ENCODE data around the gene PSEN1. TPM values are rescaled to one million over a fixed set of nuclear protein-coding genes. Genes with fewer than 3 reads are reported as not detected.

The PSEN1 gene
- polyA plus RNA-seq, 2 of the 4 experiments (the other 2 are of a cell fraction) = 21.6 to 38.1 TPM

DNA sequence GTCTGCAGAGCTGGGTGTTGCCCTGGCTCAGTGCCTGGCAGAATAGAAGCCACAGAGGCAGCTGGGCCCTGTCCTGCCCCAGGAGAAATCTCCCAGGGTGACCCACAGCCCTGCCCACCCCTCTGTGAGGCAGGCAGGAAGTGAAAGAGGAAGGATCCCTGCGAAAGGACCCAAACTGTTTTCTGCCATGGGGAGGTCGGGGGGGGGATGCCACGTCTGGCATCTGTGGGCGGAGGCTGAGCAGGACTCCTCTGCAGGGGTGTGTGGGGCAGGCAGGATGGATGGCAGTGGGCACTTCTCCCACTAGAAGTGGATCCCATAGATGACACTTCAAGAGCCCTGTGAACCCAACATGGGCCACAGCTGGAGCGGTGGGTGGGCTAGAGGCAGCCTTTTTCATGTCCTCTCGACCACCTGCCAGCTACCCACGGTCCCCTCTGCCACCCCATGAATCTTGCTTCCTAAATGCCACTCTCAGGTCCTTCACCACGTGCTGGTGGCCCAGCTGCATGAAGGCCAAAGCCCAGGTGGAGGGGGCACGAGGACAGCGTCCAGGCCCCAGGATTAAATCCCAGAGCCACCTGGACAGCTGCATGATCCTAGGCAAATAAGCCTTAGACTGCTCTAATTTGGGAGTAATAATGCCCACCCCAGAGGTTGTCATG, 104.6 kb downstream of the PSEN1 start:
- POLR2A ChIA-PET = interaction anchor here (0.6 kb wide), 1 partner anchor 400 kb away, joined by 3 read pairs; no protein-coding TSS in a partner anchor
- no peak for FAIRE-seq
- ATAC-seq = no peak
- DNase-seq (ENCODE audit: low read depth in 1 of 2, low spot score in 1 of 2) = no peak
- Histone ChIP-seq H3K4me1 (peaks cover 20% of the 10 kb centered on the region), H3K4me2 (no peak overlapping the region), H3K4me3 (no peak overlapping the region), H3K27ac (no peak overlapping the region), H3K9me3 (no peaks in the 10 kb centered on the region)
- CTCF ChIA-PET = interaction anchor here (1.1 to 5.3 kb wide), 5 partner anchors 9 to 231 kb away, joined by 3 to 26 read pairs (median 4); no protein-coding TSS in a partner anchor
- WGBS (ENCODE audit: missing lambda C conversion rate) = 86% methylated on average over 10 of the region's 10 CpGs
- TF ChIP-seq, protein P1, sequence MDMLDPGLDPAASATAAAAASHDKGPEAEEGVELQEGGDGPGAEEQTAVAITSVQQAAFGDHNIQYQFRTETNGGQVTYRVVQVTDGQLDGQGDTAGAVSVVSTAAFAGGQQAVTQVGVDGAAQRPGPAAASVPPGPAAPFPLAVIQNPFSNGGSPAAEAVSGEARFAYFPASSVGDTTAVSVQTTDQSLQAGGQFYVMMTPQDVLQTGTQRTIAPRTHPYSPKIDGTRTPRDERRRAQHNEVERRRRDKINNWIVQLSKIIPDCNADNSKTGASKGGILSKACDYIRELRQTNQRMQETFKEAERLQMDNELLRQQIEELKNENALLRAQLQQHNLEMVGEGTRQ (IDR thresholded peaks at IDR 0.05) = no peak
- TF ChIP-seq HOXB13 (CRISPR knock-in tag; IDR thresholded peaks at IDR 0.05; ENCODE audit: low read depth) (no peak), HOXA7 (CRISPR knock-in tag; IDR thresholded peaks at IDR 0.05) (no peak), RNF2 (IDR thresholded peaks at IDR 0.05; ENCODE audit: borderline replicate concordance, low read depth) (no peak), SMC3 (IDR thresholded peaks at IDR 0.05) (no peak), CBX2 (IDR thresholded peaks at IDR 0.05; ENCODE audit: borderline replicate concordance, low read depth) (no peak), MAZ (IDR thresholded peaks at IDR 0.05; ENCODE audit: borderline replicate concordance, low read depth, low read length) (no peak), NPAS2 (CRISPR knock-in tag; IDR thresholded peaks at IDR 0.05; ENCODE audit: borderline replicate concordance) (no peak)
- TF ChIP-seq, protein P2, sequence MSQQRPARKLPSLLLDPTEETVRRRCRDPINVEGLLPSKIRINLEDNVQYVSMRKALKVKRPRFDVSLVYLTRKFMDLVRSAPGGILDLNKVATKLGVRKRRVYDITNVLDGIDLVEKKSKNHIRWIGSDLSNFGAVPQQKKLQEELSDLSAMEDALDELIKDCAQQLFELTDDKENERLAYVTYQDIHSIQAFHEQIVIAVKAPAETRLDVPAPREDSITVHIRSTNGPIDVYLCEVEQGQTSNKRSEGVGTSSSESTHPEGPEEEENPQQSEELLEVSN (IDR thresholded peaks at IDR 0.05; ENCODE audit: borderline replicate concordance, low read depth) = no peak

DNA sequence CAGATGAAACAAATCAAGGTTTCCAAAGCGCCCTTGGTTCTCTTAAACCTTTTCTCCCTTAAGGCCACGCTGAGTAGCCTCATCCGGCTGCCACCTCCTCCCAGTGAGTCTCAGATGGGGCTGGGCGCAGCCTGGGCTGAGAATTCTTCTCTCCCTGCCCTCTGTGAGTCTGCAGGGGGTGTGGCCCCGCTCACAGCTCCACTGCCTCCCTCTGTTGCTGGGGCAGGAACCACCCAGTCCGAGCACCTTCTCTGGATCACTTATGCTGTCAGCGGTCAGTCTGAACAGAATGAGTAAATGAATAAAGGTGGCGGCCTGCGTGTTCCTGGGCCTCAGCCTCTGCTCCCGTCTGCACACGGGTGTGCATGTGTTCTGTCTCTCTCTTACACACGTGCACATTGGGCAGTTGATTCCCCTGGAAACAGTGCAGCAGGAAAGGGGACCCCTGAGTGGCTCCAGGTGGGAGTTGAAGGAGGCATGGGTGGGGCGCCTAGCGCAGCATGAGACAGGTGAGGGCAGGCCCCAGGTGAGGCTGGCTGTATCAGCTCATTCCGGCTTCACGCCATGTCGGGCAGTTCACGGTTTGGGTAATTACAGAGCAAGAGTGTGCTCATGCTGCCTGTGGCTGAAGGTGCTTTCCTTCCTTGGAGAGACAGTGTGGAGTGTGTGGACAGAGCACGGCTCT, 105.3 kb downstream of the PSEN1 start:
- H3K4me3 ChIP-seq = no peak overlapping the region
- DNase-seq (ENCODE audit: low read depth in 1 of 2, low spot score in 1 of 2) = no peak
- no peak for ATAC-seq
- WGBS (ENCODE audit: missing lambda C conversion rate) = 89% methylated on average over 19 of the region's 19 CpGs
- POLR2A ChIA-PET = no interaction called here
- peaks cover 14% of the 10 kb centered on the region for H3K4me1 ChIP-seq
- no peak for FAIRE-seq
- no peaks in the 10 kb centered on the region for H3K9me3 ChIP-seq
- TF ChIP-seq SMC3 (IDR thresholded peaks at IDR 0.05) (no peak), RAD21 (conservative IDR thresholded peaks at IDR 0.05 in 1 of 2, IDR thresholded peaks at IDR 0.05 in 1 of 2) (no peak), CBX8 (IDR thresholded peaks at IDR 0.05) (no peak), HEYL (CRISPR knock-in tag; IDR thresholded peaks at IDR 0.05) (no peak), FOSL2 (IDR thresholded peaks at IDR 0.05) (no peak), FOSL2 (CRISPR knock-in tag; IDR thresholded peaks at IDR 0.05) (no peak), MAFK (IDR thresholded peaks at IDR 0.05; ENCODE audit: partially characterized antibody) (no peak), FOSB (CRISPR knock-in tag; IDR thresholded peaks at IDR 0.05) (no peak), KDM1A (IDR thresholded peaks at IDR 0.05; ENCODE audit: low read depth) (no peak), BHLHE40 (IDR thresholded peaks at IDR 0.05; ENCODE audit: low read depth, low read length) (no peak), RFX5 (IDR thresholded peaks at IDR 0.05) (no peak), POLR2A (IDR thresholded peaks at IDR 0.05; ENCODE audit: low read length) (no peak), RCOR1 (IDR thresholded peaks at IDR 0.05; ENCODE audit: low read depth, low read length) (no peak), MYC (IDR thresholded peaks at IDR 0.05; ENCODE audit: borderline replicate concordance, low read length) (no peak)
- TF ChIP-seq, protein P3, sequence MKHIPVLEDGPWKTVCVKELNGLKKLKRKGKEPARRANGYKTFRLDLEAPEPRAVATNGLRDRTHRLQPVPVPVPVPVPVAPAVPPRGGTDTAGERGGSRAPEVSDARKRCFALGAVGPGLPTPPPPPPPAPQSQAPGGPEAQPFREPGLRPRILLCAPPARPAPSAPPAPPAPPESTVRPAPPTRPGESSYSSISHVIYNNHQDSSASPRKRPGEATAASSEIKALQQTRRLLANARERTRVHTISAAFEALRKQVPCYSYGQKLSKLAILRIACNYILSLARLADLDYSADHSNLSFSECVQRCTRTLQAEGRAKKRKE (CRISPR knock-in tag; IDR thresholded peaks at IDR 0.05; ENCODE audit: low read depth) = no peak
- TF ChIP-seq, protein P4, sequence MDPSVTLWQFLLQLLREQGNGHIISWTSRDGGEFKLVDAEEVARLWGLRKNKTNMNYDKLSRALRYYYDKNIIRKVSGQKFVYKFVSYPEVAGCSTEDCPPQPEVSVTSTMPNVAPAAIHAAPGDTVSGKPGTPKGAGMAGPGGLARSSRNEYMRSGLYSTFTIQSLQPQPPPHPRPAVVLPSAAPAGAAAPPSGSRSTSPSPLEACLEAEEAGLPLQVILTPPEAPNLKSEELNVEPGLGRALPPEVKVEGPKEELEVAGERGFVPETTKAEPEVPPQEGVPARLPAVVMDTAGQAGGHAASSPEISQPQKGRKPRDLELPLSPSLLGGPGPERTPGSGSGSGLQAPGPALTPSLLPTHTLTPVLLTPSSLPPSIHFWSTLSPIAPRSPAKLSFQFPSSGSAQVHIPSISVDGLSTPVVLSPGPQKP (IDR thresholded peaks at IDR 0.05; ENCODE audit: low read depth, low read length) = no peak
- TF ChIP-seq, protein P5, sequence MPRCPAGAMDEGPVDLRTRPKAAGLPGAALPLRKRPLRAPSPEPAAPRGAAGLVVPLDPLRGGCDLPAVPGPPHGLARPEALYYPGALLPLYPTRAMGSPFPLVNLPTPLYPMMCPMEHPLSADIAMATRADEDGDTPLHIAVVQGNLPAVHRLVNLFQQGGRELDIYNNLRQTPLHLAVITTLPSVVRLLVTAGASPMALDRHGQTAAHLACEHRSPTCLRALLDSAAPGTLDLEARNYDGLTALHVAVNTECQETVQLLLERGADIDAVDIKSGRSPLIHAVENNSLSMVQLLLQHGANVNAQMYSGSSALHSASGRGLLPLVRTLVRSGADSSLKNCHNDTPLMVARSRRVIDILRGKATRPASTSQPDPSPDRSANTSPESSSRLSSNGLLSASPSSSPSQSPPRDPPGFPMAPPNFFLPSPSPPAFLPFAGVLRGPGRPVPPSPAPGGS (IDR thresholded peaks at IDR 0.05) = no peak
- H3K4me2 ChIP-seq = no peak overlapping the region
- CTCF ChIA-PET = interaction anchor here (0.5 to 5.3 kb wide), 7 partner anchors 10 to 642 kb away, joined by 3 to 26 read pairs (median 3); no protein-coding TSS in a partner anchor
- no peak overlapping the region for H3K27ac ChIP-seq
